GM06990 (cell line): ENCODE data around the gene ZDHHC14.

Source experiments
- DNase-seq: peaks from one replicate; pipeline ENCODE4 v3.0.0-alpha.2; 2011; ENCODE audit not compliant: insufficient read length; ENCODE audit errors: extremely low read depth
- H3K27me3 ChIP-seq: replicated peaks from 2 replicates; pipeline ENCODE4 v1.6.0; 2011; ENCODE audit warnings: low read length; ENCODE audit not compliant: control insufficient read depth, insufficient read depth
- H3K36me3 ChIP-seq: 2 replicates; pipeline ENCODE4 v1.5.1; 2011; ENCODE audit warnings: low read length; ENCODE audit not compliant: control insufficient read depth, insufficient read depth
- H3K4me3 ChIP-seq: replicated peaks from 2 replicates; pipeline ENCODE4 v1.5.1; 2011; ENCODE audit warnings: low read depth, mild to moderate bottlenecking, control low read depth, low read length
- CTCF ChIP-seq: IDR thresholded peaks from 2 replicates; pipeline ENCODE4 v1.5.1; 2011; ENCODE audit warnings: low read length, control low read depth, mild to moderate bottlenecking, inconsistent platforms; ENCODE audit not compliant: insufficient read depth, poor library complexity, severe bottlenecking

Gene ZDHHC14

GRCh38 chr6:157539900-157540752 lies 159.1 kb downstream of the ZDHHC14 start:
- Histone ChIP-seq H3K4me3 (no peak overlapping the region), H3K27me3 (no peaks in the 10 kb centered on the region), H3K36me3 (no peaks in the 10 kb centered on the region; the same call in 1 of the 2 replicates)
- DNase-seq = no peak
- no peak for TF ChIP-seq CTCF

- TF ChIP-seq CTCF = no peak
- Histone ChIP-seq H3K27me3 (no peaks in the 10 kb centered on the region), H3K36me3 (no peaks in the 10 kb centered on the region; the same call in 1 of the 2 replicates), H3K4me3 (no peak overlapping the region)
- DNase-seq = no peak
Measured at GRCh38 chr6:157541618-157542413, 160.8 kb downstream of the ZDHHC14 start.

GRCh38 chr6:157542414-157543160 lies 161.6 kb downstream of the ZDHHC14 start:
- Histone ChIP-seq H3K27me3 (no peaks in the 10 kb centered on the region), H3K4me3 (no peak overlapping the region), H3K36me3 (no peaks in the 10 kb centered on the region; the same call in 1 of the 2 replicates)
- no peak for DNase-seq
- TF ChIP-seq CTCF = no peak

- DNase-seq = no peak
- TF ChIP-seq CTCF = no peak
- no peak overlapping the region for H3K4me3 ChIP-seq
- H3K27me3 ChIP-seq = no peaks in the 10 kb centered on the region
- no peaks in the 10 kb centered on the region; the same call in 1 of the 2 replicates for H3K36me3 ChIP-seq
Measured at GRCh38 chr6:157546321-157546720, 165.3 kb downstream of the ZDHHC14 start.

- Histone ChIP-seq H3K4me3 (no peak overlapping the region), H3K27me3 (no peaks in the 10 kb centered on the region), H3K36me3 (no peaks in the 10 kb centered on the region; the same call in 1 of the 2 replicates)
- no peak for DNase-seq
- TF ChIP-seq CTCF = no peak
Measured at GRCh38 chr6:157547112-157547511, 166.1 kb downstream of the ZDHHC14 start.
